H9 (cell line): ENCODE data around the gene LARGE1. TPM values are rescaled to one million over a fixed set of nuclear protein-coding genes. Genes with fewer than 3 reads are reported as not detected.

Experiments used
- DNase-seq: peaks from one replicate; pipeline ENCODE4 v3.0.0-alpha.2; 2017
- H2AFZ ChIP-seq: one replicate; pipeline ENCODE4 v1.6.1; 2013; ENCODE audit warnings: mild to moderate bottlenecking, low read length, control low read depth, moderate library complexity
- H2AK5ac ChIP-seq: 2 replicates; pipeline ENCODE4 v1.6.1; 2013; ENCODE audit warnings: low read length, control low read depth, mixed read lengths; ENCODE audit not compliant: insufficient read length
- H2BK120ac ChIP-seq: one replicate; pipeline ENCODE4 v1.6.1; 2013; ENCODE audit warnings: low read depth, mild to moderate bottlenecking, low read length, control low read depth, inconsistent platforms; ENCODE audit not compliant: poor library complexity, severe bottlenecking
- H2BK12ac ChIP-seq: 2 replicates; pipeline ENCODE4 v1.6.1; 2013; ENCODE audit warnings: low read length, control low read depth, mixed read lengths, low read depth; ENCODE audit not compliant: insufficient read length
- H2BK15ac ChIP-seq: 2 replicates; pipeline ENCODE4 v1.6.1; 2013; ENCODE audit warnings: low read depth, low read length, control low read depth
- H2BK20ac ChIP-seq: one replicate; pipeline ENCODE4 v1.6.1; 2013; ENCODE audit warnings: low read depth, mild to moderate bottlenecking, low read length, control low read depth, inconsistent platforms; ENCODE audit not compliant: poor library complexity, severe bottlenecking
- H2BK5ac ChIP-seq: 2 replicates; pipeline ENCODE4 v1.6.1; 2013; ENCODE audit warnings: low read length, control low read depth, mixed read lengths; ENCODE audit not compliant: insufficient read length
- H3K14ac ChIP-seq: 2 replicates; pipeline ENCODE4 v1.6.1; 2013; ENCODE audit warnings: low read length, control low read depth; ENCODE audit not compliant: insufficient read depth
- H3K18ac ChIP-seq: 2 replicates; pipeline ENCODE4 v1.6.1; 2013; ENCODE audit warnings: low read depth, mild to moderate bottlenecking, mixed read lengths, low read length, control low read depth; ENCODE audit not compliant: insufficient read length
- H3K23ac ChIP-seq: 2 replicates; pipeline ENCODE4 v1.6.1; 2013; ENCODE audit warnings: low read length, control low read depth, mixed read lengths, low read depth; ENCODE audit not compliant: insufficient read length
- H3K23me2 ChIP-seq: 2 replicates; pipeline ENCODE4 v1.6.1; 2013; ENCODE audit warnings: low read depth, mild to moderate bottlenecking, mixed read lengths, low read length, control low read depth; ENCODE audit not compliant: insufficient read length, poor library complexity, severe bottlenecking
- H3K27ac ChIP-seq: 2 replicates; pipeline ENCODE4 v1.5.1; 2013; ENCODE audit warnings: low read length, control low read depth, mixed read lengths, low read depth; ENCODE audit not compliant: insufficient read length
- H3K27me3 ChIP-seq: 2 replicates; pipeline ENCODE4 v1.6.1; 2013; ENCODE audit warnings: low read length, control low read depth, inconsistent platforms; ENCODE audit not compliant: insufficient read depth
- H3K4ac ChIP-seq: 2 replicates; pipeline ENCODE4 v1.6.1; 2013; ENCODE audit warnings: low read depth, mild to moderate bottlenecking, control low read depth, inconsistent platforms, low read length, moderate library complexity
- H3K4me1 ChIP-seq: 2 replicates; pipeline ENCODE4 v1.6.1; 2013; ENCODE audit warnings: low read length, control low read depth, inconsistent platforms; ENCODE audit not compliant: insufficient read depth
- H3K4me2 ChIP-seq: 2 replicates; pipeline ENCODE4 v1.6.1; 2013; ENCODE audit warnings: low read length, control low read depth, mixed read lengths; ENCODE audit not compliant: insufficient read length, insufficient read depth
- H3K56ac ChIP-seq: 2 replicates; pipeline ENCODE4 v1.6.1; 2013; ENCODE audit warnings: low read depth, mild to moderate bottlenecking, mixed read lengths, low read length, control low read depth; ENCODE audit not compliant: insufficient read length
- H3K79me1 ChIP-seq: 2 replicates; pipeline ENCODE4 v1.6.1; 2013; ENCODE audit warnings: low read depth, mild to moderate bottlenecking, moderate library complexity, low read length, control low read depth, inconsistent platforms; ENCODE audit not compliant: insufficient read depth, poor library complexity, severe bottlenecking
- H3K79me2 ChIP-seq: 2 replicates; pipeline ENCODE4 v1.6.1; 2013; ENCODE audit warnings: low read length, control low read depth, inconsistent platforms; ENCODE audit not compliant: insufficient read depth
- H3K9ac ChIP-seq: 2 replicates; pipeline ENCODE4 v1.6.1; 2013; ENCODE audit warnings: low read length, control low read depth, mixed read lengths; ENCODE audit not compliant: insufficient read length; ENCODE audit errors: extremely low read depth
- H3K9me3 ChIP-seq: one replicate; pipeline ENCODE4 v1.6.1; 2013; ENCODE audit warnings: low read depth, low read length, inconsistent platforms; ENCODE audit not compliant: control insufficient read depth
- H3T11ph ChIP-seq: one replicate; pipeline ENCODE4 v1.6.1; 2013; ENCODE audit warnings: mild to moderate bottlenecking, low read length, control low read depth, inconsistent platforms
- H4K20me1 ChIP-seq: one replicate; pipeline ENCODE4 v1.6.1; 2013; ENCODE audit not compliant: control insufficient read depth, insufficient read length, insufficient read depth
- H4K5ac ChIP-seq: 2 replicates; pipeline ENCODE4 v1.6.1; 2013; ENCODE audit warnings: low read depth, mild to moderate bottlenecking, mixed read lengths, low read length, control low read depth; ENCODE audit not compliant: insufficient read length
- H4K8ac ChIP-seq: replicated peaks from 2 replicates; pipeline ENCODE4 v1.6.1; 2013; ENCODE audit warnings: low read length, control low read depth, mixed read lengths, low read depth; ENCODE audit not compliant: insufficient read length
- H4K91ac ChIP-seq: 2 replicates; pipeline ENCODE4 v1.6.1; 2013; ENCODE audit warnings: low read depth, mild to moderate bottlenecking, moderate library complexity, mixed read lengths, low read length, control low read depth; ENCODE audit not compliant: insufficient read length
- H3K27ac Mint-ChIP-seq, 3 experiments: 2 replicates in 2 of 3; 3 replicates in 1 of 3; pipeline ENCODE4 v1.8.0; 2020 to 2021; ENCODE audit warnings: mixed read lengths in 3 of 3, mild to moderate bottlenecking in 1 of 3, moderate library complexity in 1 of 3
- H3K27me3 Mint-ChIP-seq: 2 replicates; pipeline ENCODE4 v1.8.0; 2021; ENCODE audit warnings: low read depth, mild to moderate bottlenecking, moderate library complexity, mixed read lengths
- H3K36me3 Mint-ChIP-seq, 3 experiments: 2 replicates in 2 of 3; 3 replicates in 1 of 3; pipeline ENCODE4 v1.8.0; 2020 to 2021; ENCODE audit warnings: low read depth in 3 of 3, mixed read lengths in 3 of 3; ENCODE audit not compliant: insufficient read depth in 1 of 3
- H3K4me1 Mint-ChIP-seq, 2 experiments: 2 replicates each; pipeline ENCODE4 v1.8.0; 2020; ENCODE audit warnings: mixed read lengths in 2 of 2
- H3K4me3 Mint-ChIP-seq, 2 experiments: 2 replicates in 1 of 2; 3 replicates in 1 of 2; pipeline ENCODE4 v1.8.0; 2020 to 2021; ENCODE audit warnings: mild to moderate bottlenecking in 2 of 2, mixed read lengths in 2 of 2, moderate library complexity in 1 of 2
- H3K9me3 Mint-ChIP-seq, 2 experiments: 2 replicates in 1 of 2; 3 replicates in 1 of 2; pipeline ENCODE4 v1.8.0; 2020; ENCODE audit warnings: mild to moderate bottlenecking in 2 of 2, mixed read lengths in 2 of 2, moderate library complexity in 1 of 2
- CTCF ChIP-seq: fragments of 200-600 bp; sonication (generic); conservative IDR thresholded peaks from 3 replicates; pipeline ENCODE4 v1.8.0; 2021; ENCODE audit warnings: antibody characterized with exemption, mild to moderate bottlenecking
- WGBS: extraction: QIAGEN DNeasy Blood & Tissue Kit; methylation state at CpG from one replicate; pipeline ENCODE4 v1.1.7; 2013; ENCODE audit warnings: missing lambda C conversion rate, low lambda C conversion rate, mixed read lengths; ENCODE audit not compliant: insufficient read length; ENCODE audit errors: extremely low coverage; 5-methylcytosine and 5-hydroxymethylcytosine counted together
- total RNA-seq: library from RNA; stranded (reverse); gene quantifications from 2 replicates; pipeline ENCODE4 v1.2.1, GENCODE V29; 2021

The LARGE1 gene
- total RNA-seq, 1 experiment from 2014 or later, result 43.5 TPM

- Mint-ChIP-seq H3K27ac (peak overlapping the region in 1 of 3 experiments; percentile 53; a peak in 1 of 7 replicates), H3K4me3 (no peak overlapping the region), H3K27me3 (no peaks in the 10 kb centered on the region), H3K4me1 (peaks cover 23 to 27% of the 10 kb centered on the region in 2 experiments), H3K36me3 (peaks cover 0 to 8% (median 3%) of the 10 kb centered on the region in 3 experiments; a peak in 4 of 7 replicates), H3K9me3 (no peaks in the 10 kb centered on the region; a peak in 1 of 5 replicates)
- Histone ChIP-seq H3K4me1 (peaks cover 6% of the 10 kb centered on the region), H4K20me1 (no peaks in the 10 kb centered on the region), H3K4me2 (no peak overlapping the region), H3K56ac (no peak overlapping the region), H3K9me3 (no peaks in the 10 kb centered on the region), H3K23ac (no peak overlapping the region), H3K23me2 (no peaks in the 10 kb centered on the region), H3K79me2 (no peaks in the 10 kb centered on the region), H2AK5ac (no peak overlapping the region), H4K5ac (no peak overlapping the region), H3K4ac (no peak overlapping the region), H2BK5ac (no peak overlapping the region), H4K91ac (no peak overlapping the region), H3K18ac (no peak overlapping the region), H3K27ac (no peak overlapping the region), H2AFZ (no peak overlapping the region), H2BK120ac (no peak overlapping the region), H2BK15ac (no peak overlapping the region), H2BK20ac (no peak overlapping the region), H3K9ac (no peak overlapping the region), H3K14ac (no peak overlapping the region), H2BK12ac (no peak overlapping the region), H3T11ph (no peak overlapping the region), H4K8ac (no peak overlapping the region), H3K27me3 (no peaks in the 10 kb centered on the region), H3K79me1 (no peaks in the 10 kb centered on the region)
- TF ChIP-seq CTCF, result no peak
- no peak for DNase-seq
- WGBS, result no CpG with 5 or more reads among the region's 4 CpGs
These were observed 426.6 kb downstream of the LARGE1 start for GRCh38 chr22:33493476-33494205.
